Right atrium auricular region (tissue), 2 donors: ENCODE data around the gene PNN. TPM values are rescaled to one million over a fixed set of nuclear protein-coding genes. Genes with fewer than 3 reads are reported as not detected.

Source experiments
- DNase-seq: peaks from one replicate; pipeline ENCODE4 v3.0.0-alpha.2; 2019; ENCODE audit warnings: low spot score
- H3K27ac ChIP-seq, 2 donors: fragments of 200-600 bp; sonication (generic); 1 replicate in 1 of 2; 2 replicates in 1 of 2; pipeline ENCODE4 v1.5.1; 2016 to 2019
- H3K27me3 ChIP-seq, 2 donors: fragments of 200-600 bp; sonication (generic); one replicate each; pipeline versions ENCODE4 v1.5.1 to v1.6.0; 2017 to 2019
- H3K36me3 ChIP-seq: fragments of 200-600 bp; sonication (generic); one replicate; pipeline ENCODE4 v1.5.1; 2016
- H3K4me1 ChIP-seq, 2 donors: fragments of 200-600 bp; sonication (generic); one replicate each; pipeline versions ENCODE4 v1.5.1 to v1.6.0; 2017 to 2019
- H3K4me3 ChIP-seq, 2 donors: fragments of 200-600 bp; sonication (generic); 1 replicate in 1 of 2; 2 replicates in 1 of 2; pipeline ENCODE4 v1.5.1; 2017 to 2019; ENCODE audit warnings: mild to moderate bottlenecking in 1 of 2, moderate library complexity in 1 of 2
- H3K9me3 ChIP-seq, 2 donors: fragments of 200-600 bp; sonication (generic); one replicate each; pipeline ENCODE4 v1.5.1; 2019
- total RNA-seq, 2 donors: library from RNA; depleted of rRNA; stranded (reverse); fragments of >200 nt; gene quantifications; one replicate each; pipeline ENCODE4 v1.1.0, GENCODE V29; 2016
- TF ChIP-seq, protein P1 (sequence below), 2 donors: fragments of 200-600 bp; sonication (generic); IDR thresholded peaks; one replicate each; pipeline ENCODE4 v1.5.1; 2019; ENCODE audit warnings: antibody characterized with exemption in 2 of 2

PNN gene
- total RNA-seq, 2 donors from 2014 or later: 11.4 to 13.4 TPM

DNA sequence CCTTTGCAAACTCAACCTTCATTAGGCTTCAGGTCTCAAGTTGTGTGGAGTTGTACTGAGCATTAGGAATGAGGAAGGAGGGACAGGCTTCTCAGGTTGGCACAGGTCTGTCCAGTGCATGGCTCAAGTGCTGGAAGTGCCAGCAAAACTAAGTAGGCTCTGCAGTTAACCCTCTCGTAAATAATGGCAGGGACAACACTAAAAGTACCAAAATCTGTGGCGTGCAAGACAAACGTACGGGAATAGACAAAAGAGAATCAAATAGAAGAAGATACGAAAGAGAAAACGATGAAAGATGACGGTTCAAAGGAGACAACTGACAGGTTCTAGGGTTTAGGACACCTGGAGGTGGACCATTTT lies 5.5 kb upstream of the PNN start:
- DNase-seq: no peak
- Histone ChIP-seq H3K9me3 (no peaks in the 10 kb centered on the region), H3K36me3 (no peaks in the 10 kb centered on the region), H3K4me3 (peak overlapping the region; percentile 77 to 80), H3K27ac (peak overlapping the region; percentile 97 to 98), H3K27me3 (no peaks in the 10 kb centered on the region), H3K4me1 (peaks cover 0 to 43% of the 10 kb centered on the region in 2 donors)
- TF ChIP-seq, protein P1, sequence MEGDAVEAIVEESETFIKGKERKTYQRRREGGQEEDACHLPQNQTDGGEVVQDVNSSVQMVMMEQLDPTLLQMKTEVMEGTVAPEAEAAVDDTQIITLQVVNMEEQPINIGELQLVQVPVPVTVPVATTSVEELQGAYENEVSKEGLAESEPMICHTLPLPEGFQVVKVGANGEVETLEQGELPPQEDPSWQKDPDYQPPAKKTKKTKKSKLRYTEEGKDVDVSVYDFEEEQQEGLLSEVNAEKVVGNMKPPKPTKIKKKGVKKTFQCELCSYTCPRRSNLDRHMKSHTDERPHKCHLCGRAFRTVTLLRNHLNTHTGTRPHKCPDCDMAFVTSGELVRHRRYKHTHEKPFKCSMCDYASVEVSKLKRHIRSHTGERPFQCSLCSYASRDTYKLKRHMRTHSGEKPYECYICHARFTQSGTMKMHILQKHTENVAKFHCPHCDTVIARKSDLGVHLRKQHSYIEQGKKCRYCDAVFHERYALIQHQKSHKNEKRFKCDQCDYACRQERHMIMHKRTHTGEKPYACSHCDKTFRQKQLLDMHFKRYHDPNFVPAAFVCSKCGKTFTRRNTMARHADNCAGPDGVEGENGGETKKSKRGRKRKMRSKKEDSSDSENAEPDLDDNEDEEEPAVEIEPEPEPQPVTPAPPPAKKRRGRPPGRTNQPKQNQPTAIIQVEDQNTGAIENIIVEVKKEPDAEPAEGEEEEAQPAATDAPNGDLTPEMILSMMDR (IDR thresholded peaks at IDR 0.05): no peak

DNA sequence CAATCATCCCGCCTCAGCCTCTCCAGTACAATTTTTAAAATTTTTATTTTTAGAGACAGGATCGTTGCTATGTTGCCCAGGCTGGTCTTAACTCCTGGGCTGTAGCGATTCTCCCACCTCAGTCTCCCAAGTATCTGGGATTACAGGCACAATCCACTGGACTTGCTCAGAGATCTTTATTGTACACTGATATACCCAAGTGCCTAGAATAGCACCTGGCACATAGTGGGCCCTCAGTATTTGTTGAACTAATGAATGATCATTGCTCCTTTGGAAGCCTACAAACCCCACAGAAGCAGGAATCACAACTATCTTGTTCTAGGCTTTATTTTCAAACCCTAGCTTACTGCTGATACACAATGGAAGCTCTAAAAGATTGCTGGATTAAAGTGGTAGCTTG lies 1.9 kb upstream of the PNN start:
- Histone ChIP-seq H3K4me3 (no peak overlapping the region), H3K27me3 (no peaks in the 10 kb centered on the region), H3K27ac (no peak overlapping the region), H3K4me1 (peaks cover 0 to 40% of the 10 kb centered on the region in 2 donors), H3K9me3 (no peaks in the 10 kb centered on the region), H3K36me3 (peaks cover 18% of the 10 kb centered on the region)
- no peak for DNase-seq
- TF ChIP-seq, protein P1 (IDR thresholded peaks at IDR 0.05): no peak

DNA sequence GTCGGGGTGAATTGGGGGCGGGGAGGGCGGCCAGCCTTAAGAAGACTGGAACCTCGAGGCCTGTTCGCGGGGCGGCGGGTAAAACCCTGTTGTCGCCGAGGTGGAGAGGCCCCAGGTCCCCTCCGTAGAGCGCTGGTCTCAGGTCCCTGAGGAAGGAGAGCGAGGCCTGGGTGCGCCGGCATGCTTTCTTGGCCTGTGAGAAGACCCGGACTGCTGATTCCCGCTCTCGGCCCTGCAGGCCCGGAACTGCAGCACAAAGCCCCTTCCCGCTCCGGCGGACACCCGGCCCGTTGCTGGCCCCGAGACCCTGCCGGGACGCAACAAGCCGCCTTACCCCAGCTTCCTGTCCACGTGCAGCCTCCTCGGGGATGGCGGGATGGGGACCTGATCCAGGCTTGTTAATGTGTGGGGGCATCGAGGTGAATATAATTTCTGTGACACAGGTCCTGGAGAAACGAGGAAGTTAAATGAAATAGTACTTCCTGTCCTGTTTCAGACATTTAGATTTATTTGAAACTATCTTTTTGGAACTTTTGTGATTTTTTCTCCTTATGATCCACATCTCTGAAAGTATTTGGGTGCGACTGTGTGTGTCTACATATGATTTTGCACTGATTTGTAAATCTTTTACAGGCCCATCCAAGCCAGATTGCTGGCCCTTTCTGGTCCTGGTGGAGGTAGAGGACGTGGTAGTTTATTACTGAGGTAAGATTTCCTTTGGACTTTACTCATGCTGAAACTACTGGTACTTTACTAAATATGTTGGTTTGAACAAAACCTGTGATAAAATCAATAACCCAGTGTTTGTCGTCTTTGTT lies 600 bp downstream of the PNN start:
- Histone ChIP-seq H3K27me3 (no peaks in the 10 kb centered on the region), H3K4me1 (peaks cover 0 to 26% of the 10 kb centered on the region in 2 donors), H3K36me3 (peaks cover 43% of the 10 kb centered on the region), H3K27ac (peak overlapping the region; percentile 91), H3K9me3 (no peaks in the 10 kb centered on the region), H3K4me3 (peak overlapping the region; percentile 85 to 96)
- TF ChIP-seq, protein P1 (IDR thresholded peaks at IDR 0.05): no peak
- DNase-seq: no peak

DNA sequence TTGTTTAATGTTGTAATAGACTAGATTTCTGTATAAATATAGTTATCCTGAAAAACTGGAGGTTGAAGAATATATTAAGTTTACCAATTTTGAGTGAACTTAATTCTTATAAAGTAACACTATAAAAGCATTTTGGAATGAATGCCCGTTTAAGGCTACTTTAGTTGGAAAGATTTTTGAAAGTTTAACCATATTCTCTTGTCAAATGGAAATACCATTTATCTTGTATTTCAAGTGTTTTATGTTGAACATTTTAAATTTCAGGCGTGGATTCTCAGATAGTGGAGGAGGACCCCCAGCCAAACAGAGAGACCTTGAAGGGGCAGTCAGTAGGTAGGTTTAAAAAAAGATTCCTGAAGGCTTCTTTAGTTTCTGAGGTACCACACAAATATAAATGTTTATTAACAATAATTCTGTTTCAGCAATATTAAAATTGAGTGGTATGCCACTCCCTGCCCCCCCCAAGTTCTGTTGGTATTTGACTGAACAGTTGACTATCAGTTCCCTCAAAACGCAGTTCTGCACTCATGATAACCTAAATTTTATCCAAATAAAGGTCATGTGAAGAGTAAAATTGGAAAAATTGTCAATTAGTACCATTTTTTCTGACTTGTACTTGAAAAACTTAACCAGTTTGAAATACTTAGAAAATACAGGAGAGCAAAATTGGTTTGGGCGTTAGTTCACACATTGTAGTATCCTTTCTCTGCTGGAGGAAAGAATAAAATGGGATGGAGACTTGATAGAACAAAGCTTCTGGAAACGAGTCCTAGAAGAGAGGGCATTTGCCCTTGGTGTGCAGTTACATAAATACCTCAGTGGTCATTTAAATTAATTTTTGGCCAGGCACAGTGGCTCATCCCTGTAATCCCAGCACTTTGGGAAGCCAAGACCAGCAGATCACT lies 1.5 kb downstream of the PNN start:
- H3K27ac ChIP-seq: peak overlapping the region in 1 of 2 donors; percentile 91
- TF ChIP-seq, protein P1 (IDR thresholded peaks at IDR 0.05): no peak
- no peak for DNase-seq

GRCh38 chr14:39177168-39177545 lies 2.1 kb downstream of the PNN start:
- TF ChIP-seq, protein P1 (IDR thresholded peaks at IDR 0.05): no peak
- Histone ChIP-seq H3K27me3 (no peaks in the 10 kb centered on the region), H3K4me3 (no peak overlapping the region), H3K27ac (no peak overlapping the region), H3K9me3 (no peaks in the 10 kb centered on the region), H3K36me3 (peaks cover 58% of the 10 kb centered on the region), H3K4me1 (peaks cover 0 to 24% of the 10 kb centered on the region in 2 donors)
- no peak for DNase-seq

More for the DNA sequence above, 1.5 kb downstream of the PNN start:
- Histone ChIP-seq H3K4me1 (peaks cover 0 to 22% of the 10 kb centered on the region in 2 donors), H3K9me3 (no peaks in the 10 kb centered on the region), H3K4me3 (peak overlapping the region; percentile 85 to 96), H3K27me3 (no peaks in the 10 kb centered on the region), H3K36me3 (peaks cover 52% of the 10 kb centered on the region)
